Activated T-cell treated with anti-CD3 and anti-CD28 coated beads for 1 hour (primary cell): ENCODE data around the gene HAUS7.
A peak's percentile ranks its signal among the peaks of the same experiment; 100 is the strongest.
"Not testable (repeated sequence)": the region's sequence is repeated elsewhere in the genome, so short reads cannot be mapped to it uniquely, and the experiment has no call there.

Source experiments
- DNase-seq: peaks from one replicate; pipeline ENCODE4 v3.0.0-alpha.2; 2020; ENCODE audit warnings: low read depth

Gene HAUS7

GRCh38 chrX:153408871-153409351, 61.5 kb downstream of the HAUS7 start:
- DNase-seq, result no peak

GRCh38 chrX:153408221-153408721, 62.1 kb downstream of the HAUS7 start:
- no peak for DNase-seq

- DNase-seq, result no peak
Observed at GRCh38 chrX:153407736-153408135, 62.6 kb downstream of the HAUS7 start.

- DNase-seq, result no peak
Observed at GRCh38 chrX:153406903-153407302, 63.5 kb downstream of the HAUS7 start.

GRCh38 chrX:153406011-153406410, 64.4 kb downstream of the HAUS7 start:
- DNase-seq, result no peak

- DNase-seq, result no peak
Observed at GRCh38 chrX:153405426-153405825, 65.0 kb downstream of the HAUS7 start.

GRCh38 chrX:153404333-153404732, 66.0 kb downstream of the HAUS7 start:
- DNase-seq, result not testable (repeated sequence)

GRCh38 chrX:153401133-153401764, 69.1 kb downstream of the HAUS7 start, which contains the start of gene PNMA6E:
Gene PNMA6E (minus strand): TSS chrX:153401350. CDS start chrX:153398849, 2,501 bp downstream.
- no peak for DNase-seq

GRCh38 chrX:153400146-153401132, 69.9 kb downstream of the HAUS7 start:
- peak; percentile 23 for DNase-seq

GRCh38 chrX:153398275-153398960, 72.0 kb downstream of the HAUS7 start:
- DNase-seq, result no peak
